Measurements from ENCODE around the gene ZC2HC1B.
"Not testable (repeated sequence)": the region's sequence is repeated elsewhere in the genome, so short reads cannot be mapped to it uniquely, and the experiment has no call there.

The ZC2HC1B gene

GRCh38 chr6:143871202-143871730, 7.0 kb downstream of the ZC2HC1B start:
- DNase-seq, result not testable (repeated sequence)

DNA sequence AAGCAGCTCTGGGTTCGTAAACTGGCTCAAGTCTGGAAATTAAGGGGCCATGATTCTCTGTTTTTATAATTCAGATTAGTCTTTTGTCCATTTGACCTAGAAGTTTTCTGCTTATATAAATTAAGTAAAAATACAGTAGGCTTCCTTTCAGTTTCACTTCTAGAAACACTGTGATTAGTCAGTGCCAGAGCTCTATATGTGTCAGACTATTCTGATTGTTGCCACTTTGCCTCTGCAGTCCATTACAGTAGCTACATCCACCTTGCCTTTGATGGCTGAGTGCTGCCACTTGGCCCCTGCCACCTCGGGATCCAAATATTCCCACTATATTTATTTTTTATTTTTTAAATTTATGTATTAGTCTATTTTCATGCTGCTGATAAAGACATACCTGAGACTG, 7.9 kb downstream of the ZC2HC1B start:
- DNase-seq, result no peak

DNA sequence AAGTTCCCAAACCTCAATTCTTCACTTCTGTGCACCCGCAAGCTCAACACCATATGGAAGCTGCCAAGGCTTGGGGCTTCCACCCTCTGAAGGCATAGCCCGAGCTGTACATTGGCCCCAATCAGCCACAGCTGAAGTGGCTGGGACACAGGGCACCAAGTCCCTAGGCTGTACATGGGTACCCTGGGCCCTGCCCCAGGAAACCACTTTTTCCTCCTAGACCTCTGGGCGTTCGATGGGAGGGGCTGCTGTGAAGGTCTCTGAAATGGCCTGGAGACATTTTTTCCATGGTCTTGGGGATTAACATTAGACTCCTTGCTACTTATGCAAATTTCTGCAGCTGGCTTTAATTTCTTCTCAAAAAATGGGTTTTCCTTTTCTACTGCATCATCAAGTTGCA, 9.3 kb downstream of the ZC2HC1B start:
- not testable (repeated sequence) for DNase-seq

- DNase-seq, result not testable (repeated sequence)
Measured at GRCh38 chr6:143874503-143874902, 10.2 kb downstream of the ZC2HC1B start.

- no peak for DNase-seq
Measured at GRCh38 chr6:143877584-143878271, 13.5 kb downstream of the ZC2HC1B start.

- DNase-seq, result no peak
Measured at GRCh38 chr6:143878272-143878760, 14.0 kb downstream of the ZC2HC1B start.

DNA sequence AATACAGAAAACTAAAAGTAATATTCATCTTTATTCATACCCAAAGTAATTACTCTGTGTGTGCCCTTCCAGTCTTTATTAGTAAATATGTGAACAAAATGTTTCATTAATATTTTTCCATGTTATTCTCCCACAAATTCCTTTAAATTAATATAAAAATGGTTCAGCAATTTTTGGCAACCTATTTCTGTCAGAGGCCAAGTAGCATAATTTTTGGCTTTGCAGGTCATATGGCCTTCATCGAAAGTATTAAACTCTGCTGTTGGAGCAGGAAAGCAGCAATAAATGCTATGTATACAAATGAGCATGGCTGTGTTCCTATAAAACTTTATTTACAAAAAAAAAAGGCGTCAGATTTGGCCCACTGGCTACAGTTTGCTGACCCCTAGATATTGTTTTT, 16.1 kb downstream of the ZC2HC1B start:
- no peak for DNase-seq

DNA sequence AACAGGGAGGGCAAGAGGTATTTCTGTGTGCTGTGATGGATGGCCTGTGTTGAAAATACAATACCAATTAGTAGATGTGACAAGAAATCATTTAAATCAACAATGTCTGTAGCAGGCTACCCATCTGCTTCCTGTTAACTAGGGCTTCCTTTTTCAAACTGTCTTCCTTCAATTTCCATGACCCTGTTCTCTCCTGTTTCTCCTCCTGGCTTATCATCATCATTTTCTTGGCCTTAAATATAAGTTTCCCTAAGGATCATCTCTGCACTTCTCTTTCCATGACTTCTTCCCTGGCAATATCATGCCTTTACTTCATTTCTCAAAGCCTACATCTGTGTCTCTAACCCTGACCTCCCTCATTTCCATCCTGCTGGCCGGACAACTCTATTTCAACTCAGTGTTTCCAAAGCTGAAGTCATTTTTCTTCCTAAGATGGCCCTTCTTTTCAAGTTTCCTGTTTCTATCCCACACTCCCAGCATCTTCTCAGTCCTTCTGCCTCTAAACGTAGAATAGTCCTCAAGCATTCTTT, 18.2 kb downstream of the ZC2HC1B start:
- DNase-seq, result no peak

DNA sequence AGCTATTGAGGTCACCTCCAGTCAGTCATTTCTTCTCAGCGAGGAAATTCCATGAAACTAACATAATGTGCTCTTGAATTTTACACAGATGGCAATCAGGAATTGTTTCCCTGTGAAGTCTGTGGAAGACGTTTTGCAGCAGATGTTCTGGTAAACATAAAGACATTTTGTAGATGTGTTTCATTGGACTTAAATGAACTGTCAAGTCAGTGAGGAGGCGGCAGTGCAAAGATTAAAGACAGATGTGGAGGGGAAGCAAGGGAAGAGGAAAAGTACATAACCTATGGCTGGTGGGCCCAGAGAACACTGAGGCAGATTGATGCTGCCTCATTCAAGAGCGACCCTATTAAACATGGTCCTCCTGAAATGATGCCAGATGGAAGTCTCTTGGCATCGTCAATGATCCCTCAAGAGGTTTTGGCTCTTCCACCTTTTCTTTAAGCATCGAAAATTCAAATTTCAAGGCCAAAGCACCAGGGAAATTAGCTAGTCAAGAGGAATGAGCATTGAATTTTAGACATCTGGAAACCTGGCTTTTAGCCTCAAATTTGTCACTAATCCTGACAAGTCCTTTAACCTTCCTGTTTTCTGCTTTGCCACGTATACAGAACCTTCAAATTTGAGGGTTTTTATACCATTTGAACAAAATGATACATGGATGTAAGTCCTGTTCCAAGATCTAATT, 20.1 kb downstream of the ZC2HC1B start:
- DNase-seq, result no peak

GRCh38 chr6:143885116-143885515, 20.8 kb downstream of the ZC2HC1B start:
- DNase-seq, result no peak

GRCh38 chr6:143894655-143895054, 30.4 kb downstream of the ZC2HC1B start:
- DNase-seq, result no peak

DNA sequence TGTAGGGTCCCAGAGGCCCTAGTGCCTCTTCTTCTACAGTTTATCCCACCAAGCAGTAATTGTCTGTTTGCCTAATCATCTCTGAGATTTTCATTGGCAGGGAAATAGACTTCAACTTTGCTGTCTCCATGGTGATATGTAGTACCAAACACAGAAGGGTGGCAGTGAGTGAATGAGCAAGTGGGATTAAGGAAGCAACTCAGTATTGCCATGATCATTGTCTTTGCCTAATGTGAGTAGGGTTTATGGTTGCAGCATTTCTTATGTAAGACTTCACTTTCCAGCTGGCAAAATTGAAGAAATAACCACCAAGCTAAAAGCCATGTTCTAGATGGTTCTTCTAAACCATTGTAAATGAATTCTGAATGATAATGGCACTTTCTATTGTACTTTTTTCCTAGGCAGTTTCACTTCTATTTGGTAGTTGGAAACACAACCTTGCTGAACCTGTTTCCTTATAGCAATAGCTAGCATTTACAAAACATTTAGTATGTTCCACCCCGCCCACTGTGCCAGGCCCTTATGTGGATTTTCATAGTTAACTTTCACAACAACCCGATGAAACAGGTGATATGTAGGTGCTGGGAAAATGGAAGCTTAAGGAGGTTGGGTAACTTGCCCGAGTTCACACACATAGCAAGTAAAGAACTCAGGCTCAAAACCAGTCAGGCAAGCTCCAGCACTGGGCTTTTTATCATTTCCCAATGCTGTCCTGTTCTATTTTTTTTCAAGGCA, 32.0 kb downstream of the ZC2HC1B start:
- DNase-seq, result no peak

DNA sequence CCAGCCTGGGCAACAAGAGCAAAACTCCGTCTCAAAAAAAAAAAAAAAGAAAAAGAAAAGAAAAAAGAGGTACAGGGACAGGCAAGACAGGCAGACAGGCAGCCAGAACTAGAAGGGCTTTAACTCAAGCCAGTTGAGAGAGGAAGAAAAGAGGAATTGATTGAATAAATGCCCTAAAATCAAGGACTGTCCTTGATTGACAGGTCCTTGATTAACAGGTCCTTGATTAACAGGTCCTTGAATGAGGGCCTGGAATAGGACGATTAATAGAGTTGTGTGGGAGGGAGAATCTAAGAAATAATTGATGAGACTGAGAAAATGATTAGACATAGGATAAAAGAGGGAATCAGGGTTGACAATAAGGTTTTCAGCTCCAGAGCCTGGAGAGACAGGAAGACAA, 36.1 kb downstream of the ZC2HC1B start:
- DNase-seq, result no peak

- no peak for DNase-seq
Measured at GRCh38 chr6:143901885-143902750, 37.8 kb downstream of the ZC2HC1B start.

DNA sequence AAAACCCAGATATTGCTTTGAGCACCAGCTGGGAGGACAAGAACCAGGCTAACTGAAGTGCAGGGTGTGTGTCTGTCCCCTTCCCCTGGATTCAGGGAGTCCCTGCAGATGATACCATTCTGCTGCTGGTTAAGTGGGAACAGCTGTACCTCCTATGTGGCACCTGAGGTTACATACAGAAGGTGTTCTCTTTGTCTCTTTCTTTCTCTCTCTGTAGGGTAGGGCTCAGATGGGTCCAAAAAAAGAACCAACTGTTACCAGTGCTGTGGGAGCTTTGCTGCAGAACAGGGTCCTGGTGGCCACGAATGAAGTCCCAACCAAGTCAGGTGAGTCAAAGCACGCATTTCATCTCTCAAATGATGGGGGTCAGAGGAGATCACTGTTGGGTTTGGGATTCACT, 38.6 kb downstream of the ZC2HC1B start:
- DNase-seq, result no peak

- DNase-seq, result no peak
Measured at GRCh38 chr6:143911028-143911427, 46.8 kb downstream of the ZC2HC1B start.

GRCh38 chr6:143912671-143913070, 48.4 kb downstream of the ZC2HC1B start:
- DNase-seq, result no peak

DNA sequence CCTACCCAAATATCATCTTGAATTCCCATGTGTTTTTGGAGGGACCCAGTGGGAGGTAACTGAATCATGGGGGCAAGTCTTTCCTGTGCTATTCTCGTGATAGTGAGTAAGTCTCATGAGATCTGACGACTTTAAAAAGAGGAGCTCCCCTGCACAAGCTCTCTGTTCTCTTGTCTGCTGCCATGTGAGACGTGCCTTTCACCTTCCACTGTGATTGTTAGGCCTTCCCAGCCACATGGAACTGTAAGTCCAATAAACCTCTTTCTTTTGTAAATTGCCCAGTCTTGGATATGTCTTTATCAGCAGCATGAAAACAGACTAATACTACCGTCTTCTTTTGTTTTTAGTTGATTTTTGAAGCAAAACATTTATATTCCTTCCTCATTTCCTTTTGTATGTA, 52.8 kb downstream of the ZC2HC1B start:
- DNase-seq, result not testable (repeated sequence)

GRCh38 chr6:143928853-143929252, 64.6 kb downstream of the ZC2HC1B start:
- no peak for DNase-seq

DNA sequence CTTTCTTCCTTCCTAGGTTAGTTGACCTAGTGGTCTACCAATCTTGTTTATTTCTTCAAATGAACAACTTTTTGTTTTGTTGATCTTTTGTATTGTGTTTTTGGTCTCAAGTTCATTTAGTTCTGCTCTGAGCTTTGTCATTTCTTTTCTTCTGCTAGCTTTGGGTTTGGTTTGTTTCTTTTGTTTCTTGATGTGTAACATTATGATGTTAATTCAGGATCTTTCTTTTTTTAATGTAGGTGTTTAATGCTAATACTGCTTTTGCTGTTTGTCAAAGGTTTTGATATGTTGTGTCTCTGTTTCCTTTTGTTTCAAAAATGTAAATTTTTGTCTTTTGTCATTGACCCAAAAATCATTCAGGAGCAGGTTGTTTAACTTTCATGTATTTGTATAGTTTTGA, 65.7 kb downstream of the ZC2HC1B start:
- no peak for DNase-seq

- DNase-seq, result no peak
Measured at GRCh38 chr6:143934331-143934730, 70.1 kb downstream of the ZC2HC1B start.

DNA sequence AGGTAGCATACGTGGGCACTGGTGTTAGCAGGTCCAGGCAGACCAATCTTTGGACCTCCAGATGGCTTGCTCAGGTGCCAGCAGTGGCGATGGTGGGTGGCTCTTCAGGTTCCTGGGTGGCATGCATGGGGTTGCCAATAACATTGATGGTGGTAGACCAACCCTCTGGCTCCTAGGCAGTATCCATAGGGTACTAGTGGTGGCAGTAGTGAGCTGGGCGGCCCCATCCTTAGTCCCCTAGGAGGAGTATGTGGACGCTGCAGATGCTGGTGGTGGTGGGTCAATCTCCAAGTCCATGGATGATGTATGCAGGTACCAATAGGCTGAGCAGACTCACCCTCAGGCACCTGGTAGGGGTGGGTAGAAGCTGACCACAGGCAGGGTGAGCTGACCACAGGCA, 70.6 kb downstream of the ZC2HC1B start:
- no peak for DNase-seq
